Body of pancreas (tissue), 4 donors: Measurements from ENCODE around the gene OR2H1.

Source experiments
- POLR2A ChIP-seq, 3 donors: fragments of 450-650 bp; IDR thresholded peaks; one replicate each; pipeline ENCODE4 v1.6.1; 2016; ENCODE audit warnings: antibody characterized with exemption in 3 of 3, mild to moderate bottlenecking in 2 of 3
- TF ChIP-seq, protein P1 (sequence below), 7 experiments: fragments of 450-650 bp in 4 of 7; fragments of 200-600 bp in 3 of 7; sonication (generic) in 3 of 7; IDR thresholded peaks; one replicate each; pipeline ENCODE4 v1.5.1; 2016 to 2019; ENCODE audit warnings: antibody characterized with exemption in 7 of 7

DNA sequence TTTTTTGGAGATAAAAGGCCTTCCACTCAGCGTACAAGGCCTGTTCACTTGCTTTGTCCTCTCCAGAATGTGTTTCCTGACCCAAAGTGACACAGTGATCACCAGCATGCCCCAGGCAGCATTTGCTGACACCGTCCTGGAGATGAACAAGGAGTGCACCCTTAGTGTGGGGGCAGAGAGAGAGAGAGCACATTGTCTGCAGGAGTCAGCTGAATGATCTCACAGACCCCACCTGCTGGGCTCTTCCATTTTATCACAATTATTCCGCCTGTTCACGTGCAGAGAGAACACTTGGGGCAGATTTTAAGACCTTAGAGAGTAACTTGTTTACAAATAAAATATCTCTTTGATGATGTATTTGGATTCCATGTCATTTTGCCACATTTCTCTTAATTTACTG lies 53.2 kb downstream of the OR2H1 start:
- TF ChIP-seq, protein P1, sequence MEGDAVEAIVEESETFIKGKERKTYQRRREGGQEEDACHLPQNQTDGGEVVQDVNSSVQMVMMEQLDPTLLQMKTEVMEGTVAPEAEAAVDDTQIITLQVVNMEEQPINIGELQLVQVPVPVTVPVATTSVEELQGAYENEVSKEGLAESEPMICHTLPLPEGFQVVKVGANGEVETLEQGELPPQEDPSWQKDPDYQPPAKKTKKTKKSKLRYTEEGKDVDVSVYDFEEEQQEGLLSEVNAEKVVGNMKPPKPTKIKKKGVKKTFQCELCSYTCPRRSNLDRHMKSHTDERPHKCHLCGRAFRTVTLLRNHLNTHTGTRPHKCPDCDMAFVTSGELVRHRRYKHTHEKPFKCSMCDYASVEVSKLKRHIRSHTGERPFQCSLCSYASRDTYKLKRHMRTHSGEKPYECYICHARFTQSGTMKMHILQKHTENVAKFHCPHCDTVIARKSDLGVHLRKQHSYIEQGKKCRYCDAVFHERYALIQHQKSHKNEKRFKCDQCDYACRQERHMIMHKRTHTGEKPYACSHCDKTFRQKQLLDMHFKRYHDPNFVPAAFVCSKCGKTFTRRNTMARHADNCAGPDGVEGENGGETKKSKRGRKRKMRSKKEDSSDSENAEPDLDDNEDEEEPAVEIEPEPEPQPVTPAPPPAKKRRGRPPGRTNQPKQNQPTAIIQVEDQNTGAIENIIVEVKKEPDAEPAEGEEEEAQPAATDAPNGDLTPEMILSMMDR (IDR thresholded peaks at IDR 0.05) = no peak
- no peak for TF ChIP-seq POLR2A (IDR thresholded peaks at IDR 0.05)
